ENCODE measurements around the gene MLLT1. TPM values are rescaled to one million over a fixed set of nuclear protein-coding genes. Genes with fewer than 3 reads are reported as not detected.
A peak's percentile ranks its signal among the peaks of the same experiment; 100 is the strongest.

MLLT1 gene
- total RNA-seq, 1 experiment from 2014 or later = 29.0 TPM

- ChIA-PET CTCF (no interaction called here), POLR2A (ENCODE audit: unreplicated experiment) (no interaction called here)
- Histone ChIP-seq H3K4me1 (ENCODE audit: insufficient read depth, low read length) (peaks cover 36% of the 10 kb centered on the region), H3K9ac (ENCODE audit: low read length) (no peak overlapping the region), H3K27me3 (ENCODE audit: low read length) (no peaks in the 10 kb centered on the region), H3K4me3 (ENCODE audit: low read length) (no peak overlapping the region), H3K4me2 (ENCODE audit: low read length) (no peak overlapping the region), H4K20me1 (ENCODE audit: low read length) (peaks cover 10% of the 10 kb centered on the region; the same call in 1 of the 2 replicates), H3K27ac (ENCODE audit: low read length) (no peak overlapping the region), H3K9me3 (ENCODE audit: low read length) (no peaks in the 10 kb centered on the region), H2AFZ (ENCODE audit: low read length) (no peak overlapping the region), H3F3A (ENCODE audit: low read length, unreplicated experiment) (no peaks in the 10 kb centered on the region), H3K36me3 (ENCODE audit: low read depth, low read length) (peaks cover 4% of the 10 kb centered on the region; the same call in 1 of the 2 replicates), H3K79me2 (ENCODE audit: low read length) (peaks cover 83% of the 10 kb centered on the region), H3K9me2 (replicated peaks; ENCODE audit: low read length) (no peaks in the 10 kb centered on the region)
- intact Hi-C loops (cut with micrococcal nuclease) = no loop called here
- ATAC-seq (no peak), DNase-seq (no peak)
- no peak for TF ChIP-seq CTCF (conservative IDR thresholded peaks at IDR 0.05; ENCODE audit: low read depth, low read length)
- no TSS peak for BruUV-seq (replicated peaks)
These were observed 45.8 kb downstream of the MLLT1 start for GRCh38 chr19:6233827-6234511.

- TF ChIP-seq CTCF (conservative IDR thresholded peaks at IDR 0.05; ENCODE audit: low read depth, low read length) = no peak
- TF ChIP-seq EZH2 (IDR thresholded peaks at IDR 0.05; ENCODE audit: low read length, unreplicated experiment) = no peak
- no peak for TF ChIP-seq EZH2phosphoT487 (IDR thresholded peaks at IDR 0.05; ENCODE audit: borderline replicate concordance, low read length)
- H3K4me1 ChIP-seq (ENCODE audit: insufficient read depth, low read length) = peaks cover 29% of the 10 kb centered on the region
- no peak overlapping the region for H3K27ac ChIP-seq (ENCODE audit: low read length)
- POLR2A ChIA-PET (ENCODE audit: unreplicated experiment) = no interaction called here
- H3K9me2 ChIP-seq (replicated peaks; ENCODE audit: low read length) = no peaks in the 10 kb centered on the region
- DNase-seq = no peak
- no TSS peak for BruUV-seq (replicated peaks)
- H3K9me3 ChIP-seq (ENCODE audit: low read length) = no peaks in the 10 kb centered on the region
- H3F3A ChIP-seq (ENCODE audit: low read length, unreplicated experiment) = no peaks in the 10 kb centered on the region
- peak; percentile 16; the same call in 1 of the 2 replicates for ATAC-seq
- peaks cover 4% of the 10 kb centered on the region; the same call in 1 of the 2 replicates for H3K36me3 ChIP-seq (ENCODE audit: low read depth, low read length)
- H2AFZ ChIP-seq (ENCODE audit: low read length) = no peak overlapping the region
- intact Hi-C loops (cut with micrococcal nuclease) = no loop called here
- H4K20me1 ChIP-seq (ENCODE audit: low read length) = peaks cover 10% of the 10 kb centered on the region; the same call in 1 of the 2 replicates
- H3K4me2 ChIP-seq (ENCODE audit: low read length) = peak overlapping the region; percentile 29
- H3K27me3 ChIP-seq (ENCODE audit: low read length) = no peaks in the 10 kb centered on the region
- no peak overlapping the region for H3K9ac ChIP-seq (ENCODE audit: low read length)
- no peak overlapping the region for H3K4me3 ChIP-seq (ENCODE audit: low read length)
- peaks cover 76% of the 10 kb centered on the region for H3K79me2 ChIP-seq (ENCODE audit: low read length)
- CTCF ChIA-PET = no interaction called here
These were observed 46.5 kb downstream of the MLLT1 start for GRCh38 chr19:6233056-6233826.

- intact Hi-C loops (cut with micrococcal nuclease) = no loop called here
- no peak overlapping the region for H3K9ac ChIP-seq (ENCODE audit: low read length)
- no peaks in the 10 kb centered on the region for H3K9me3 ChIP-seq (ENCODE audit: low read length)
- H2AFZ ChIP-seq (ENCODE audit: low read length) = no peak overlapping the region
- peaks cover 70% of the 10 kb centered on the region for H3K79me2 ChIP-seq (ENCODE audit: low read length)
- peak overlapping the region; percentile 29 for H3K4me2 ChIP-seq (ENCODE audit: low read length)
- H3F3A ChIP-seq (ENCODE audit: low read length, unreplicated experiment) = no peaks in the 10 kb centered on the region
- POLR2A ChIA-PET (ENCODE audit: unreplicated experiment) = no interaction called here
- H3K27ac ChIP-seq (ENCODE audit: low read length) = no peak overlapping the region
- peak; percentile 67 for DNase-seq
- peaks cover 4% of the 10 kb centered on the region; the same call in 1 of the 2 replicates for H3K36me3 ChIP-seq (ENCODE audit: low read depth, low read length)
- peaks cover 28% of the 10 kb centered on the region for H3K4me1 ChIP-seq (ENCODE audit: insufficient read depth, low read length)
- no peaks in the 10 kb centered on the region for H3K27me3 ChIP-seq (ENCODE audit: low read length)
- peaks cover 10% of the 10 kb centered on the region; the same call in 1 of the 2 replicates for H4K20me1 ChIP-seq (ENCODE audit: low read length)
- no peaks in the 10 kb centered on the region for H3K9me2 ChIP-seq (replicated peaks; ENCODE audit: low read length)
- TF ChIP-seq EZH2 (IDR thresholded peaks at IDR 0.05; ENCODE audit: low read length, unreplicated experiment) = no peak
- no peak for TF ChIP-seq CTCF (conservative IDR thresholded peaks at IDR 0.05; ENCODE audit: low read depth, low read length)
- no peak for TF ChIP-seq EZH2phosphoT487 (IDR thresholded peaks at IDR 0.05; ENCODE audit: borderline replicate concordance, low read length)
- ATAC-seq = peak; percentile 39
- BruUV-seq (replicated peaks) = no TSS peak
- H3K4me3 ChIP-seq (ENCODE audit: low read length) = no peak overlapping the region
- CTCF ChIA-PET = no interaction called here
These were observed 47.1 kb downstream of the MLLT1 start for GRCh38 chr19:6232601-6233055.

Data from PC-3 (cell line).